Natural killer cell (primary cell): ENCODE data around the gene SYNC. TPM values are rescaled to one million over a fixed set of nuclear protein-coding genes. Genes with fewer than 3 reads are reported as not detected.

ENCODE experiments used
- ATAC-seq, 3 donors: fragments of 150-1000 bp in 2 of 3; fragments of 200-7000 bp in 1 of 3; cut with Tn5 transposase; 1 replicate in 1 of 3; 2 replicates in 2 of 3; pipeline ENCODE4 v1.10.0; 2021; ENCODE audit warnings: mild to moderate bottlenecking in 2 of 3, moderate library complexity in 2 of 3
- DNase-seq, 2 donors: peaks; one replicate each; pipeline versions ENCODE4 v3.0.0 to v3.0.0-alpha.2; 2013 to 2021; ENCODE audit warnings: mixed read lengths in 1 of 2
- H3K27ac ChIP-seq: one replicate; pipeline ENCODE4 v1.5.1; 2013; ENCODE audit warnings: mild to moderate bottlenecking, low read length
- H3K27me3 ChIP-seq: one replicate; pipeline ENCODE4 v1.6.1; 2013; ENCODE audit warnings: low read length; ENCODE audit not compliant: control insufficient read depth, insufficient read depth
- H3K36me3 ChIP-seq: one replicate; pipeline ENCODE4 v1.6.1; 2013; ENCODE audit warnings: low read length; ENCODE audit not compliant: control insufficient read depth, insufficient read depth
- H3K4me1 ChIP-seq: one replicate; pipeline ENCODE4 v1.6.1; 2013; ENCODE audit warnings: low read length; ENCODE audit not compliant: control insufficient read depth, insufficient read depth
- H3K4me3 ChIP-seq: one replicate; pipeline ENCODE4 v1.5.1; 2013; ENCODE audit warnings: low read length
- H3K9me3 ChIP-seq: one replicate; pipeline ENCODE4 v1.6.1; 2013; ENCODE audit warnings: low read length; ENCODE audit not compliant: control insufficient read depth, insufficient read depth
- H3K27ac Mint-ChIP-seq, 2 donors: one replicate each; pipeline ENCODE4 v1.8.0; 2022; ENCODE audit warnings: mild to moderate bottlenecking in 2 of 2, mixed read lengths in 2 of 2, moderate library complexity in 1 of 2
- H3K27me3 Mint-ChIP-seq, 2 donors: one replicate each; pipeline ENCODE4 v1.8.0; 2022; ENCODE audit warnings: low read depth in 2 of 2, mixed read lengths in 2 of 2
- H3K36me3 Mint-ChIP-seq: one replicate; pipeline ENCODE4 v1.8.0; 2022; ENCODE audit warnings: mixed read lengths
- H3K4me1 Mint-ChIP-seq, 2 donors: one replicate each; pipeline ENCODE4 v1.8.0; 2022; ENCODE audit warnings: mixed read lengths in 2 of 2
- H3K4me3 Mint-ChIP-seq: one replicate; pipeline ENCODE4 v1.8.0; 2022; ENCODE audit warnings: mild to moderate bottlenecking, moderate library complexity, mixed read lengths
- H3K9me3 Mint-ChIP-seq, 2 donors: one replicate each; pipeline ENCODE4 v1.8.0; 2022; ENCODE audit warnings: mixed read lengths in 2 of 2
- CTCF ChIP-seq: fragments of 200-600 bp; IDR thresholded peaks from one replicate; pipeline ENCODE4 v1.8.0; 2022; ENCODE audit warnings: antibody characterized with exemption
- WGBS: methylation state at CpG from one replicate; pipeline ENCODE4 v1.1.7; 2013; ENCODE audit warnings: missing lambda C conversion rate; ENCODE audit not compliant: insufficient coverage; 5-methylcytosine and 5-hydroxymethylcytosine counted together
- intact Hi-C: fragments of 100-400 bp; cut with micrococcal nuclease; formaldehyde crosslinking; loops from one replicate; pipeline ENCODE4 v1.14.2; 2022
- total RNA-seq, 4 donors: library from RNA; stranded (reverse); fragments of 120-200 nt in 1 of 4; gene quantifications; one replicate each; pipeline versions ENCODE4 v1.2.3 to v1.2.4, GENCODE V29; 2013 to 2022

SYNC gene
- total RNA-seq, 3 donors from 2014 or later (not counting 1 experiment from before 2014, with no cell fraction given): not detected

GRCh38 chr1:32733582-32734321, 31.2 kb upstream of the SYNC start:
- Histone ChIP-seq H3K27me3 (no peaks in the 10 kb centered on the region), H3K4me1 (peaks cover 5% of the 10 kb centered on the region), H3K36me3 (no peaks in the 10 kb centered on the region), H3K9me3 (no peaks in the 10 kb centered on the region), H3K4me3 (no peak overlapping the region), H3K27ac (no peak overlapping the region)
- Mint-ChIP-seq H3K27me3 (no peaks in the 10 kb centered on the region), H3K9me3 (no peaks in the 10 kb centered on the region), H3K27ac (no peak overlapping the region), H3K4me3 (no peak overlapping the region), H3K4me1 (peaks cover 8 to 11% of the 10 kb centered on the region in 2 donors), H3K36me3 (no peaks in the 10 kb centered on the region)
- 67% methylated on average over 9 of the region's 9 CpGs for WGBS
- intact Hi-C loops: no loop called here
- no peak for TF ChIP-seq CTCF
- DNase-seq (no peak), ATAC-seq (no peak)

GRCh38 chr1:32729254-32730046, 26.9 kb upstream of the SYNC start:
- no peak overlapping the region for H3K27ac Mint-ChIP-seq
- 84% methylated on average over 13 of the region's 14 CpGs for WGBS
- Histone ChIP-seq H3K4me1 (peaks cover 5% of the 10 kb centered on the region), H3K36me3 (no peaks in the 10 kb centered on the region), H3K9me3 (no peaks in the 10 kb centered on the region), H3K4me3 (no peak overlapping the region), H3K27me3 (no peaks in the 10 kb centered on the region), H3K27ac (no peak overlapping the region)
- no peaks in the 10 kb centered on the region for H3K27me3 Mint-ChIP-seq
- intact Hi-C loops: no loop called here
- no peaks in the 10 kb centered on the region for H3K9me3 Mint-ChIP-seq
- peaks cover 8 to 24% of the 10 kb centered on the region in 2 donors for H3K4me1 Mint-ChIP-seq
- no peak for DNase-seq
- H3K4me3 Mint-ChIP-seq: no peak overlapping the region
- ATAC-seq: no peak
- no peaks in the 10 kb centered on the region for H3K36me3 Mint-ChIP-seq
- TF ChIP-seq CTCF: no peak

GRCh38 chr1:32728413-32729077, 26.0 kb upstream of the SYNC start:
- Mint-ChIP-seq H3K27me3 (no peaks in the 10 kb centered on the region), H3K4me1 (peaks cover 8 to 25% of the 10 kb centered on the region in 2 donors), H3K4me3 (no peak overlapping the region), H3K27ac (no peak overlapping the region), H3K9me3 (no peaks in the 10 kb centered on the region), H3K36me3 (no peaks in the 10 kb centered on the region)
- Histone ChIP-seq H3K9me3 (no peaks in the 10 kb centered on the region), H3K36me3 (no peaks in the 10 kb centered on the region), H3K4me1 (peaks cover 5% of the 10 kb centered on the region), H3K27me3 (no peaks in the 10 kb centered on the region), H3K4me3 (no peak overlapping the region), H3K27ac (no peak overlapping the region)
- TF ChIP-seq CTCF: no peak
- ATAC-seq (no peak), DNase-seq (no peak)
- intact Hi-C loops: no loop called here
- 95% methylated on average over 4 of the region's 7 CpGs for WGBS
